Stimulated activated CD8-positive, alpha-beta memory T cell treated with anti-CD3 and anti-CD28 coated beads, Interleukin-15, amount 100 ng/mL, for 1 hour (primary cell): ENCODE measurements around the gene GPS1.

Source experiments
- DNase-seq: peaks from one replicate; pipeline ENCODE4 v3.0.0-alpha.2; 2020; ENCODE audit warnings: low read depth

The GPS1 gene

GRCh38 chr17:82079001-82079677 is 27.4 kb downstream of the GPS1 start:
- no peak for DNase-seq

GRCh38 chr17:82080048-82080788 is 28.5 kb downstream of the GPS1 start:
- DNase-seq, result no peak

GRCh38 chr17:82080789-82081464 is 29.2 kb downstream of the GPS1 start:
- no peak for DNase-seq

GRCh38 chr17:82081546-82081945 is 29.8 kb downstream of the GPS1 start:
- no peak for DNase-seq

GRCh38 chr17:82081966-82082365 is 30.3 kb downstream of the GPS1 start:
- no peak for DNase-seq

GRCh38 chr17:82082456-82082855 is 30.8 kb downstream of the GPS1 start:
- no peak for DNase-seq

- DNase-seq, result no peak
These were observed 31.3 kb downstream of the GPS1 start for GRCh38 chr17:82083009-82083408.

GRCh38 chr17:82083533-82084359 is 32.0 kb downstream of the GPS1 start:
- no peak for DNase-seq

GRCh38 chr17:82084373-82085030 is 32.8 kb downstream of the GPS1 start:
- no peak for DNase-seq

GRCh38 chr17:82085031-82085861 is 33.5 kb downstream of the GPS1 start:
- DNase-seq, result no peak

- DNase-seq, result no peak
These were observed 34.5 kb downstream of the GPS1 start for GRCh38 chr17:82085931-82086764.

GRCh38 chr17:82086941-82087906 is 35.5 kb downstream of the GPS1 start:
- DNase-seq, result no peak

GRCh38 chr17:82087961-82088837 is 36.5 kb downstream of the GPS1 start:
- DNase-seq, result no peak

GRCh38 chr17:82088838-82089722 is 37.4 kb downstream of the GPS1 start:
- DNase-seq, result no peak

- DNase-seq, result no peak
These were observed 38.2 kb downstream of the GPS1 start for GRCh38 chr17:82089723-82090548.
